GM12878 (cell line): ENCODE measurements around the gene TNIP1. TPM values are rescaled to one million over a fixed set of nuclear protein-coding genes. Genes with fewer than 3 reads are reported as not detected.

Source experiments
- ATAC-seq: fragments of 200-7000 bp; cut with Tn5 transposase; 3 replicates; pipeline ENCODE4 v1.9.1; 2020; ENCODE audit warnings: mild to moderate bottlenecking, moderate library complexity
- BruUV-seq: library from RNA; stranded (reverse); fragments of 400-500 nt; replicated peaks from 2 replicates; lab custom pipeline; 2021; lab: Mats Ljungman, UMichigan
- CTCF ChIA-PET: fragments of 300-600 bp; sonication (Branson Sonifier 250); formaldehyde crosslinking; extraction: SDS; loops from one replicate; lab custom pipeline; 2021; ENCODE audit warnings: inconsistent platforms; lab: Yijun Ruan, JAX
- POLR2A ChIA-PET: fragments of 350-600 bp; formaldehyde crosslinking; extraction: SDS; loops from one replicate; lab custom pipeline; 2021; ENCODE audit warnings: inconsistent platforms; lab: Charles Lee
- RAD21 ChIA-PET: fragments of 300-600 bp; sonication (Branson Sonifier 250); formaldehyde crosslinking; loops from one replicate; lab custom pipeline; 2023; ENCODE audit warnings: antibody characterized with exemption; ENCODE audit not compliant: unreplicated experiment; lab: Charles Lee
- SMC1A ChIA-PET: fragments of 300-600 bp; sonication (Branson Sonifier 250); formaldehyde crosslinking; loops from one replicate; lab custom pipeline; 2023; ENCODE audit not compliant: unreplicated experiment, uncharacterized antibody; lab: Charles Lee
- DNase-seq: peaks from one replicate; pipeline ENCODE4 v3.0.0-alpha.2; 2011; ENCODE audit warnings: low read depth, low spot score
- FAIRE-seq: peaks from 3 replicates; lab custom pipeline; 2011; peaks lifted over from hg19 to GRCh38; lab: Jason Lieb, UNC
- H2AFZ ChIP-seq: 2 replicates; pipeline ENCODE4 v1.6.0; 2011; ENCODE audit warnings: low read depth, low read length, control low read depth; ENCODE audit not compliant: control insufficient read depth
- H3K27ac ChIP-seq: 2 replicates; pipeline ENCODE4 v1.5.1; 2011; ENCODE audit warnings: control low read depth; ENCODE audit not compliant: control insufficient read depth, insufficient read depth
- H3K27me3 ChIP-seq, 2 experiments: replicated peaks in 1 of 2; 2 replicates each; pipeline versions ENCODE4 v1.6.0 to v1.6.1; 2011; ENCODE audit warnings: low read length in 1 of 2; ENCODE audit not compliant: control insufficient read depth in 2 of 2, insufficient read depth in 2 of 2
- H3K36me3 ChIP-seq, 2 experiments: 2 replicates each; pipeline ENCODE4 v1.5.1; 2011; ENCODE audit warnings: low read length in 1 of 2; ENCODE audit not compliant: control insufficient read depth in 2 of 2, insufficient read depth in 2 of 2
- H3K4me1 ChIP-seq: 2 replicates; pipeline ENCODE4 v1.6.1; 2011; ENCODE audit warnings: mild to moderate bottlenecking, low read length, moderate library complexity, mixed read lengths; ENCODE audit not compliant: control insufficient read depth, insufficient read depth
- H3K4me2 ChIP-seq: 2 replicates; pipeline ENCODE4 v1.6.0; 2011; ENCODE audit warnings: control low read depth; ENCODE audit not compliant: control insufficient read depth, insufficient read depth
- H3K4me3 ChIP-seq: fragments of 200-600 bp; sonication (generic); 2 replicates; pipeline ENCODE4 v1.5.1; 2016
- H3K79me2 ChIP-seq: 2 replicates; pipeline ENCODE4 v1.6.0; 2011; ENCODE audit warnings: low read length; ENCODE audit not compliant: control insufficient read depth, insufficient read depth
- H3K9ac ChIP-seq: 2 replicates; pipeline ENCODE4 v1.8.0; 2011; ENCODE audit warnings: low read length, control low read depth, mixed read lengths; ENCODE audit not compliant: control insufficient read depth, insufficient read depth
- H3K9me3 ChIP-seq: replicated peaks from 3 replicates; pipeline ENCODE4 v1.5.1; 2011; ENCODE audit warnings: mild to moderate bottlenecking, low read length; ENCODE audit not compliant: control insufficient read depth, insufficient read depth
- H4K20me1 ChIP-seq: 2 replicates; pipeline ENCODE4 v1.6.0; 2011; ENCODE audit not compliant: control insufficient read depth, insufficient read depth
- EED ChIP-seq: sonication (generic); IDR thresholded peaks from 2 replicates; pipeline ENCODE4 v1.6.1; 2016; ENCODE audit warnings: antibody characterized with exemption, low read depth
- EGR1 ChIP-seq, 2 experiments: IDR thresholded peaks; 1 replicate in 1 of 2; 2 replicates in 1 of 2; pipeline ENCODE4 v1.6.1; 2011 to 2012; ENCODE audit warnings: low read depth in 2 of 2, low read length in 2 of 2, borderline replicate concordance in 1 of 2, mild to moderate bottlenecking in 1 of 2, moderate library complexity in 1 of 2
- JUND ChIP-seq: IDR thresholded peaks from 2 replicates; pipeline ENCODE4 v1.6.1; 2012; ENCODE audit warnings: low read depth, mild to moderate bottlenecking, low read length, improper control_type of control experiment, moderate library complexity
- NR2C2 ChIP-seq: IDR thresholded peaks from 2 replicates; pipeline ENCODE4 v1.6.1; 2011; ENCODE audit warnings: borderline replicate concordance, low read depth; ENCODE audit not compliant: control insufficient read depth, insufficient read length
- POLR2AphosphoS5 ChIP-seq: IDR thresholded peaks from 2 replicates; pipeline ENCODE4 v1.6.1; 2011; ENCODE audit warnings: mild to moderate bottlenecking, low read length, inconsistent platforms
- WGBS: methylation state at CpG from one replicate; pipeline ENCODE4 v1.1.6; 2016; ENCODE audit warnings: low lambda C conversion rate; ENCODE audit not compliant: insufficient replicate concordance, insufficient coverage; ENCODE audit errors: missing lambda C conversion rate; 5-methylcytosine and 5-hydroxymethylcytosine counted together
- in situ Hi-C: fragments of 300-500 bp; cut with MboI; formaldehyde crosslinking; loops from 9 replicates; pipeline ENCODE4 v1.14.3; 2018; ENCODE audit warnings: mixed read lengths
- intact Hi-C: fragments of 100-400 bp; cut with micrococcal nuclease; formaldehyde crosslinking; loops from one replicate; pipeline ENCODE4 v1.14.2; 2022; ENCODE audit not compliant: unreplicated experiment
- polyA plus RNA-seq, 11 experiments: library from polyadenylated mRNA; depleted of rRNA in 4 of 11; unstranded in 6 of 11; stranded (reverse) in 5 of 11; fragments of >200 nt; fragmentation: Nextera tagmentation in 4 of 11; fragmentation: Illumina TruSeq in 1 of 11; extraction: Ambion mirVana in 4 of 11; extraction: Trizol in 1 of 11; gene quantifications; 1 replicate in 1 of 11; 2 replicates in 10 of 11; pipeline versions ENCODE4 v1.2.1 to v1.2.3, GENCODE V29; 2011 to 2016; ENCODE audit warnings: inconsistent platforms in 2 of 11, missing spikeins in 2 of 11, low read depth in 1 of 11
- total RNA-seq, 4 experiments: library from RNA; depleted of rRNA in 3 of 4; stranded (reverse); fragments of >200 nt in 3 of 4; fragmentation: Illumina TruSeq in 1 of 4; extraction: Trizol in 1 of 4; gene quantifications; 2 replicates each; pipeline versions ENCODE4 v1.2.1 to v1.2.3, GENCODE V29; 2013 to 2021

TNIP1 gene
- total and polyA plus RNA-seq, 10 of the 15 experiments (the other 5 are each of a cell fraction or from before 2014, with no cell fraction given): 4.4 to 279 (median 150) TPM

- TF ChIP-seq EED: 0 out of 2 replicates have a peak, but pooled peaks have one; percentile 52
- TF ChIP-seq, all 136 proteins: peak for 13
Observed at GRCh38 chr5:151067632-151068432, 13.0 kb downstream of the TNIP1 start (continued).

DNA sequence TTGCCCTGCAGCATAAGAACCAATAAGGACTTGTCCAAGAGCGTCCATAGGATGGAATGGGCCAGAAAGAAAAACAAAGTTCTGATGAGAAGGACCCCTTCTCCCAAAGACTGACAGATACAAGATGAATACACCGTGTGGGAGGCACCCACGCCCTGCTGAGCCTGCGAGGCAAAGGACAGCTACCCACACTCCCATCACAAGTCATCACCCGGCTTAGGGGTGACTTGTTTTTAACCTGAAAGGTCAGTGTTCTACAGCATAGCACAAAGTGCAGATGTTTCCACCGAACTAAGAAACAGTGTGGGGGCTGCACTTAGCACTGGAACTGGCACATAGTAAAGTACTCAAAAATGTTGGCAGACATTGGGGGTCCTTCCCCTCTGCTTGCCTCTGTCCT, 13.9 kb downstream of the TNIP1 start:
- H3K4me2 ChIP-seq: peak overlapping the region; percentile 86; the same call in 1 of the 2 replicates
- SMC1A ChIA-PET: interaction anchor here (1.0 to 10.8 kb wide), 8 partner anchors 8 to 231 kb away, joined by 3 to 97 read pairs (median 6); partner anchors contain the start of gene ANXA6
- H3K79me2 ChIP-seq: peaks cover 97% of the 10 kb centered on the region
- peak overlapping the region; percentile 6; the same call in 1 of the 2 replicates for H3K4me3 ChIP-seq
- no peak overlapping the region for H3K9ac ChIP-seq
- TF ChIP-seq POLR2AphosphoS5: 0 out of 2 replicates have a peak, but pooled peaks have one; percentile 17
- no peak for TF ChIP-seq JUND
- TF ChIP-seq EGR1 (IDR thresholded peaks at IDR 0.05; ENCODE audit: borderline replicate concordance in 1 of 2, low read depth in 2 of 2, low read length in 2 of 2): 0 out of 3 replicates have a peak, but pooled peaks of 1 of the 2 experiments have one; percentile 18
- no peak for TF ChIP-seq EED
- TF ChIP-seq NR2C2: no peak
- TF ChIP-seq, all 136 proteins: peak for 2
- Histone ChIP-seq H2AFZ (no peak overlapping the region), H3K4me1 (peaks cover 84% of the 10 kb centered on the region), H3K36me3 (peaks cover 49 to 67% of the 10 kb centered on the region in 2 experiments), H3K9me3 (no peaks in the 10 kb centered on the region), H3K27ac (peak overlapping the region; percentile 65), H3K27me3 (no peaks in the 10 kb centered on the region), H4K20me1 (peaks cover 41% of the 10 kb centered on the region)
- no peak for DNase-seq
- no peak for FAIRE-seq
- ChIA-PET CTCF (interaction anchor here (1.7 to 3.6 kb wide), 4 partner anchors 10 to 48 kb away, joined by 9 to 23 read pairs (median 12); no protein-coding TSS in a partner anchor), POLR2A (interaction anchor here (1.9 kb wide), 1 partner anchor 17 kb away, joined by 6 read pairs; no protein-coding TSS in a partner anchor), RAD21 (interaction anchor here (1.1 to 2.0 kb wide), 3 partner anchors 15 to 49 kb away, joined by 3 to 18 read pairs (median 3); no protein-coding TSS in a partner anchor)
- ATAC-seq: no peak
- intact Hi-C loops: no loop called here
- in situ Hi-C loops: no loop called here
- WGBS: 16% methylated on average over 6 of the region's 6 CpGs
- no TSS peak for BruUV-seq
